NT2/D1 (cell line): ENCODE data around the gene ZNF560.

Source experiments
- YY1 ChIP-seq: IDR thresholded peaks from 2 replicates; pipeline ENCODE4 v1.6.1; 2011; ENCODE audit not compliant: insufficient read length, insufficient read depth
- ZNF274 ChIP-seq: IDR thresholded peaks from 2 replicates; pipeline ENCODE4 v1.6.1; 2011; ENCODE audit warnings: mild to moderate bottlenecking, low read depth, low read length

DNA sequence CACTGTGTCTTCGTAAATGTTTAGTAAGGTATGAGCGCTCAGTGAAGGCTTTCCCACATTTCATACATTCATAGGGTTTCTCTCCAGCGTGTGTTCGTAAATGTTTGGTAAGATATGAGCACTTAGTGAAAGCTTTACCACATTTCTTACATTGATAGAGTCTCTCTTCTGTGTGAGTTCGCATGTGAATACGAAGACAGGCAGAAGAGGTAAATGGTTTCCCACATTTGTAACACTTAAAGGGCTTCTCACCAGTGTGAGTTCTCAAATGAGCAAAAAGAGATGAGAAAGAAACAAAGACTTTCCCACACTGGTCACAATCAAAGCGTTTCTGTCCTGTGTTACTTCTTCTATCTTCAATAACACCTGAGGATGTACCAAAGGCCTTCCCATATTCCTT, 31.3 kb downstream of the ZNF560 start:
- TF ChIP-seq YY1, result no peak
- TF ChIP-seq ZNF274, result peak; percentile 85
